22Rv1 (cell line): ENCODE results near the gene DOCK10.

Experiments
- ZFX ChIP-seq: fragments of 450-650 bp; IDR thresholded peaks from 2 replicates; pipeline ENCODE4 v1.6.1; 2017; ENCODE audit warnings: antibody characterized with exemption, borderline replicate concordance
- TF ChIP-seq, protein P1 (sequence below): fragments of 450-650 bp; IDR thresholded peaks from 2 replicates; pipeline ENCODE4 v1.5.1; 2017; ENCODE audit warnings: mild to moderate bottlenecking

DNA sequence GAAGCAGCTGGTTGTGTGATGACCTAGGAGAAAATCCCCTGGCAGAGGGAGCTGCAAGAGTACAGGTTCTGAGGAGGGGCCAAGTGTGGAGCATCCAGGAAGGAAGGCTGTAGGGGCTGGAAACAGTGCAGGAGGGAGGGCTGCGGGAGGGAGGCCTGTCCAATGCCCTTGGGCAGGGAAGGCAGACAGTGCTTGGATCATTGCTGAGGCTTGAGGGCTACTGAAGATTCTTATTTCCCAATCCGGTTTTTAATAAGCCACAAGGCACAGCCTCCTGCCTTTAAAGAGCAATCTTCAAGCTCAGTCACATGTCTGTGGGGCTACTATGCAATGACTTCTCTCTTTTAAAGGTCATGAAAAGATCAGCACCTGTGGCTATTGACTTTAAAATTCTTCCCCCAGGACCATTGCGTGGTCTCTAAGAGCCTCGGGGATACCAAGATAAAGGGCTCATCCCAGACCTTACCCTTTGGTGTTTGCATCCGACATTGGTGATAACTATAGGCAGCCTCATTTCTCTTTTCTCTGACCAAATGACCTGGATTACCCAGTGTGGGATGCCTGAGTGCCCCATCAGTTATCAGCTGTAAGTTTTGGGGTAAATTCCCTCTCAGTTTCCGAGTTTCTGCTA lies 149.6 kb downstream of the DOCK10 start:
- TF ChIP-seq, protein P1, sequence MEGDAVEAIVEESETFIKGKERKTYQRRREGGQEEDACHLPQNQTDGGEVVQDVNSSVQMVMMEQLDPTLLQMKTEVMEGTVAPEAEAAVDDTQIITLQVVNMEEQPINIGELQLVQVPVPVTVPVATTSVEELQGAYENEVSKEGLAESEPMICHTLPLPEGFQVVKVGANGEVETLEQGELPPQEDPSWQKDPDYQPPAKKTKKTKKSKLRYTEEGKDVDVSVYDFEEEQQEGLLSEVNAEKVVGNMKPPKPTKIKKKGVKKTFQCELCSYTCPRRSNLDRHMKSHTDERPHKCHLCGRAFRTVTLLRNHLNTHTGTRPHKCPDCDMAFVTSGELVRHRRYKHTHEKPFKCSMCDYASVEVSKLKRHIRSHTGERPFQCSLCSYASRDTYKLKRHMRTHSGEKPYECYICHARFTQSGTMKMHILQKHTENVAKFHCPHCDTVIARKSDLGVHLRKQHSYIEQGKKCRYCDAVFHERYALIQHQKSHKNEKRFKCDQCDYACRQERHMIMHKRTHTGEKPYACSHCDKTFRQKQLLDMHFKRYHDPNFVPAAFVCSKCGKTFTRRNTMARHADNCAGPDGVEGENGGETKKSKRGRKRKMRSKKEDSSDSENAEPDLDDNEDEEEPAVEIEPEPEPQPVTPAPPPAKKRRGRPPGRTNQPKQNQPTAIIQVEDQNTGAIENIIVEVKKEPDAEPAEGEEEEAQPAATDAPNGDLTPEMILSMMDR = no peak
- TF ChIP-seq ZFX = no peak
